ENCODE results near the gene IL1RAPL2. TPM values are rescaled to one million over a fixed set of nuclear protein-coding genes. Genes with fewer than 3 reads are reported as not detected.
"Not testable (repeated sequence)": the region's sequence is repeated elsewhere in the genome, so short reads cannot be mapped to it uniquely, and the experiment has no call there.

Gene IL1RAPL2
- total and polyA plus RNA-seq, 2 donors = 0.24 to 3.3 TPM

DNA sequence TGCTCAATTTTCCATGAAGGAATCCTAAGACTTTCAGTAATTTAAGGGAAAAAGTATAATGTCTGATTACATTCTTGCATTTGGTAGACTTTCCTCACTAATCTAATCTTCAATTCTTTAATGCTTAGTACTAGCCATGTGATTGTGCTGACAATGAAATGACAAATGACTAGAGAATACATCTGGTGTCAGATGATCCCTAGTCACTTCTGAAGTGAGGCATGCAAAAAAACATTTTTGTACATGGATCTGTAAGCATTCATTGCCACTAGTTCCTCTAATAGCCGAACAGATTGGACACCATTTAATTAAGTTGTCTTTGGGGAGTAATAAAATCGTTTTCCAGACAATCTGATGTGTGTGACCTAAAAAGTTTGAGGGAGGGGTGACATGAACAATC, 1193.6 kb downstream of the IL1RAPL2 start:
- H3K4me1 ChIP-seq (ENCODE audit: insufficient read depth) = no peaks in the 10 kb centered on the region
- 66% methylated on average over 2 of the region's 2 CpGs for WGBS
- no peak overlapping the region for H3K27ac ChIP-seq (ENCODE audit: low read depth)
- no peaks in the 10 kb centered on the region for H3K36me3 ChIP-seq (ENCODE audit: insufficient read depth)
- no peak for DNase-seq (ENCODE audit: extremely low spot score)
- no peak overlapping the region for H3K4me3 ChIP-seq (ENCODE audit: low read depth, low read length)

DNA sequence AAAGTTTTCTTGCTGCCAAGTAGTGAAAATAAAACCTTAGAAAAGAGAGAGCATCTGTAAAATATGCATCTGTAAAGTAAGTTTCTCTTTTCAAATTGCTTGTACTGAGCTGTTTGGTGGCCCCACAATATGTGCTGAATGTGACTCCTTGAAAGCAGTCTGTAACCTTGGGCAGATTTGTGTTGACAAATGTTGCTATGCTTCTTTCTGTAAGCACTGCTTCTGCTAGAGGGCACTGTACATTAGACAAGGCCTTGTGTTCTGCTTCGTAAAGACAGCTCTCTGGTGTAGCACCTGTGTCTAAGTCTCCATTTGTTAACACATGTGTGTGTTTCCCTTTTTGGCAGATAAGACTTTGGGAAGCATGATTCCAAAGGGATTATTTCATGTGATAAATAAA, 1199.7 kb downstream of the IL1RAPL2 start:
- no peaks in the 10 kb centered on the region for H3K36me3 ChIP-seq (ENCODE audit: insufficient read depth)
- WGBS = 76% methylated on average over 1 of the region's 1 CpG
- no peak overlapping the region for H3K27ac ChIP-seq (ENCODE audit: low read depth)
- no peak overlapping the region for H3K4me3 ChIP-seq (ENCODE audit: low read depth, low read length)
- DNase-seq (ENCODE audit: extremely low spot score) = no peak
- H3K4me1 ChIP-seq (ENCODE audit: insufficient read depth) = no peaks in the 10 kb centered on the region

DNA sequence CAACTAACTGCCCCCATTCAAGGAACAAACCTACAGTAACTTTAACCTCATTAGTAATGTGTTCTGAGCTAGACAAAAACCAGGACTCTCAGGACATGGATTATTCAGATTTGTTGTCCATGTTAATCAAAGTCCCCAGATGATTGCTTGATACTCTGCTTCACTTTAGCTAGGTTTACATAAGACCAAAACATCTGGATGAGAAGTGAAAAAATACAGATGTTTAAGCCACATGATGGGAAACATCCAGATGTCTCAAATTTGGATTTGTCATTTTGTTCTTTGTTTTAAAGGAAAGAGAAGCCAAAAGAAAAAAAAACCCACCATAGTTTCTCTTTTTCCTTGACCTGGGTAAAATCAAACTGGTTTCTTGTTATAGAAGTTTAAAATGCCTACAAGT, 1207.8 kb downstream of the IL1RAPL2 start:
- no peaks in the 10 kb centered on the region for H3K4me1 ChIP-seq (ENCODE audit: insufficient read depth)
- no peak overlapping the region for H3K27ac ChIP-seq (ENCODE audit: low read depth)
- H3K36me3 ChIP-seq (ENCODE audit: insufficient read depth) = no peaks in the 10 kb centered on the region
- H3K4me3 ChIP-seq (ENCODE audit: low read depth, low read length) = no peak overlapping the region
- no peak for DNase-seq (ENCODE audit: extremely low spot score)

DNA sequence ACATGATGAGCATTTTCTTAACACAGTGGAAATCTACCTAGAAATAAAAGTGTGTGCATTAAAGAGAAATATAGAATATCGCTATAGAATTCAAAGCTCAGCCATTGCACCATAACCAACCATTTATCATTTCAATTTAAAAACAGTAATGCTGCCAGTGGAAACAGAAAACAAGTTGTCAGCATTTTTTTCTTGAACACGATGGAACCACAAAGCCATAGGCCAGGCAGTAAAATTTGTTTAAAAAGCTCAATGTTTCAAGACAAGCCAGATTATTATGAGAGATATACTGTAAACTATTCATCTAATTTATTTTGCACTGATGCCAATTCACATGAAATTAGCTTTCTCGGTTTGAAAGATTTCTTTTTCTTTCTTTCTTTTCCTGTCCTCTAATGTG, 1209.7 kb downstream of the IL1RAPL2 start:
- Histone ChIP-seq H3K4me1 (ENCODE audit: insufficient read depth) (no peaks in the 10 kb centered on the region), H3K36me3 (ENCODE audit: insufficient read depth) (no peaks in the 10 kb centered on the region), H3K4me3 (ENCODE audit: low read depth, low read length) (no peak overlapping the region), H3K27ac (ENCODE audit: low read depth) (no peak overlapping the region)
- 38% methylated on average over 3 of the region's 3 CpGs for WGBS
- no peak for DNase-seq (ENCODE audit: extremely low spot score)

- H3K4me3 ChIP-seq (ENCODE audit: low read depth, low read length) = no peak overlapping the region
- no peaks in the 10 kb centered on the region for H3K4me1 ChIP-seq (ENCODE audit: insufficient read depth)
- DNase-seq (ENCODE audit: extremely low spot score) = no peak
- 78% methylated on average over 1 of the region's 1 CpG for WGBS
- H3K27ac ChIP-seq (ENCODE audit: low read depth) = no peak overlapping the region
- no peaks in the 10 kb centered on the region for H3K36me3 ChIP-seq (ENCODE audit: insufficient read depth)
Measured at GRCh38 chrX:105781804-105782203, 1215.8 kb downstream of the IL1RAPL2 start.

GRCh38 chrX:105796877-105797276, 1230.9 kb downstream of the IL1RAPL2 start:
- not testable (repeated sequence) for H3K4me1 ChIP-seq (ENCODE audit: insufficient read depth); H3K27ac ChIP-seq (ENCODE audit: low read depth); H3K4me3 ChIP-seq (ENCODE audit: low read depth, low read length); DNase-seq (ENCODE audit: extremely low spot score); H3K36me3 ChIP-seq (ENCODE audit: insufficient read depth)
- WGBS = 93% methylated on average over 26 of the region's 26 CpGs

- no peaks in the 10 kb centered on the region for H3K36me3 ChIP-seq (ENCODE audit: insufficient read depth)
- H3K4me1 ChIP-seq (ENCODE audit: insufficient read depth) = no peaks in the 10 kb centered on the region
- H3K4me3 ChIP-seq (ENCODE audit: low read depth, low read length) = no peak overlapping the region
- 82% methylated on average over 2 of the region's 2 CpGs for WGBS
- H3K27ac ChIP-seq (ENCODE audit: low read depth) = no peak overlapping the region
- no peak for DNase-seq (ENCODE audit: extremely low spot score)
Measured at GRCh38 chrX:105803891-105804290, 1237.9 kb downstream of the IL1RAPL2 start.

- DNase-seq (ENCODE audit: extremely low spot score); H3K27ac ChIP-seq (ENCODE audit: low read depth); H3K36me3 ChIP-seq (ENCODE audit: insufficient read depth); H3K4me3 ChIP-seq (ENCODE audit: low read depth, low read length); H3K4me1 ChIP-seq (ENCODE audit: insufficient read depth): not testable (repeated sequence)
Measured at GRCh38 chrX:105805655-105806054, 1239.7 kb downstream of the IL1RAPL2 start.

DNA sequence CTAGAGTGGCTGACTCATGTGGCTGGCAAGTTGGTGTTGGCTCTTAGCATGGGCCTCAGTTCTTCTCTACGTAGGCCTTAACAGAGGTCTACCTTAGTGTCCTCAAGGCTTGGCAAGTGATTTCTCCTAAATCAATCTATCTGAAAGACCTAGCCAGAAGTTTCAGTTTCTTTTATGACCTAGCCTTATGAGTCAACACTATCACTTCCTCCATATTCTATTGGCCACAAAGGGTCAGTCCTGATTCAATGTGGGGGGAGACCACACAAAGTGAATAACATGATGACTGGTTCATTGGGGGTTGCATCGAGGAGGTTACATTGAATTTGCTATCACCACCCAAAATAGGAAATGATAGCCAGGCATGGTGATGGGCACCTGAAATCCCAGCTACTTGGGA, 1250.5 kb downstream of the IL1RAPL2 start:
- WGBS = 91% methylated on average over 2 of the region's 2 CpGs
- DNase-seq (ENCODE audit: extremely low spot score) = no peak
- H3K27ac ChIP-seq (ENCODE audit: low read depth) = no peak overlapping the region
- H3K36me3 ChIP-seq (ENCODE audit: insufficient read depth) = no peaks in the 10 kb centered on the region
- no peaks in the 10 kb centered on the region for H3K4me1 ChIP-seq (ENCODE audit: insufficient read depth)
- H3K4me3 ChIP-seq (ENCODE audit: low read depth, low read length) = no peak overlapping the region

Small RNA genes lying within 50 kb of the gene (small RNA-seq; reads per million reads assigned to genes)
- gene RNU6-207P = not detected

Measured in urinary bladder (tissue), 4 donors.